Activated CD4-positive, alpha-beta T cell treated with anti-CD3 and anti-CD28 coated beads, Interleukin-2, amount 50 U/mL, for 1 hour (primary cell): ENCODE data around the gene TCL1A.
"Not testable (repeated sequence)": the region's sequence is repeated elsewhere in the genome, so short reads cannot be mapped to it uniquely, and the experiment has no call there.

ENCODE experiments used
- DNase-seq: peaks from one replicate; pipeline ENCODE4 v3.0.0-alpha.2; 2020

The TCL1A gene

DNA sequence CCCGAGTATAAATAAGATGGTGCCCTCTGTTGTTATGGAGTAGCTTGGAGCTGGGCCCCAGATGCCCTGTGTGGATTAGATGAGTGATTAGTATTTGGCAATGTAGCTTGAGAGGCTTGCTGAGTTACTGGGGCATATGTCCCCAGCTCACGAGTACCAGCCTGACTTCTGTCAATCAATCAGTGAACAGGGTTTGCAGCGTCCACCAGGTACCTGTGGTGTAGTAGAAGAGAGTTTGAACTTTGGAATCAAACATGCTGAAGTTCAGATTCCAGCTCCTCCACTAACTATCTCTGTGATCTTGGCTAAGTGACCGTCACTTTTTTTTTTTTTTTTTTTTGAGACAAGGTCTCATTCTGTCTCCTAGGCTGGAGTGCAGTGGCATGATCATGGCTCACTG, 39.3 kb downstream of the TCL1A start:
- DNase-seq, result no peak

DNA sequence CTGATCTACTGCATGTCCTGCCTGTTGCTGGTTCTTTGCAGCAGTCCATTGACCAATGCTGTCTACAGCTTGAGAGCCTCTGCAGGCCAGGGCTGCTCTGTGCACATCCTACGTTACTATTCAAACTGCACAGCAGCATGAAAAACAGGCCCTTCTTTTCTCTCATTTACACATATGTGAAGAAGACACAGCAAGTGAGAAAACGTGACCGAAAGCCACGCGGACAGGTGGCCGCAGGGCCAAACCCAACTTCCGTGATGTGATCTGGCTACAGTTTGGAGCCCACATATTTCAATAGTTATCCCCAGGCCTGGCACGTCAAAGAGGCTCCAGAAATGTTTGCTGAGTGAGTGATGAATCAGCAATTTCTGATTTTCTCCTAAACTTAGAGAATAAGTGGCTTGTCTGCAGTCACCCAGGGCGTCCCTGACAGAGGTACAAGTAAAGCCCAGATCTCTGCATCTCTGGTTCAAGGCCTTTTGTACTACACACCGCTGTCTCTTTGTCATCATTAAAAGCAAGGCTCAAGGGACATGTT, 45.6 kb downstream of the TCL1A start:
- DNase-seq, result no peak

DNA sequence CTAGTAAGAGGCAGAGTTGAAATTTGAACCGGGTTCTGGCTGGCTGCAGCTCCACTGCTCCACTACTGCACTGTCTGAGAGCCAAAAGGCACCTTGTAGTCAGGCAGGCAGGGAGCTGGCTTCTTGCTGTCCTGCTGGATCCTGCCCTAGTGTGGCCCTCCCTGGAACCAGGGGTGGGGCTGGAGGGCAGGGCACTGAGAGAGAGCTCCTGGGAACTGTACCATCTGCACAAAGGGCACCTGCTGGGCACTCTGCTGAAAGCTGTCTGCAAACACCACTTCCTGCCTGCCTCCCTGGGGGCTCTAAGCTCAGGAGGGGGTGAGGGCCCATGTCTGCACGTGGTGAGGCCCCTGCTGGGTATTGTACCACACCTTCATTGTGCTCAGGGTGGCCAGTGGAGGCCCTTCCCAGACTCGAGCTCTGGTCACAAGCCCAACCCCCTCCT, 46.7 kb downstream of the TCL1A start:
- no peak for DNase-seq

DNA sequence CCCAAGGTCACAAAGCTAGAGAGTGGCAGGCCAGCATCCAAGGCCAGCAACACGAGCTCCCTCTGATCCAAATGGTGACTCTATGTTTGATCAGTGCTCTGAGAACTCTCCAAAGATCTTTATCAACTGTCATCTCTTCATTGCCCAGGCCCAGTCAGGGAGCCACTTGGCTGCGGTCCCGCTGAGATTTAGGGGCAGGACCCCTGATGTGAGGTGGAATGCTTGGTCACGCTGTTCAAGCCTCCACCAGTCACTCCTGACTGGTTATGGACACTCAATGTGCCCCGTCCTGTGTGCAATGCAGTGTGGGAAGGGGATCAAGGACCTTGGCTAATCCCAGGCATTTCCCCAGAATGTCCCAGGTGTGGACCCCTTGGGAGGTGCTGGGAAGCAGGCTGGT, 47.5 kb downstream of the TCL1A start:
- no peak for DNase-seq

DNA sequence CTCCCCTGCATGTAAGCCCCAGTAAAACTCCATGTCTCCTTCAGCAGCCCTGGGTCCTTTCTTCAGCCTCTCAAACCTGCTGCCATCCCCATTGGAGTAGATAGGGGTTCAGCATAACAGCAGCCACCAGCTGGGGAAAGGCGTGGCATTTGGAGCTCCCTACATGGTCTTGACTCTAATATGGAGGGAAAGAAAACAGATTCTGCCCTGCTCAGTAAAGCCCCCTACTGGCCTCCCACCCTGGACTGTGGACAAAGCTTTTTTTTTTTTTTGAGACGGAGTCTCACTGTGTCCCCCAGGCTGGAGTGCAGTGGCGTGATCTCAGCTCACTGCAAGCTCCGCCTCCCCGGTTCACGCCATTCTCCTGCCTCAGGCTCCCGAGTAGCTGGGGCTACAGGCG, 48.4 kb downstream of the TCL1A start:
- not testable (repeated sequence) for DNase-seq

DNA sequence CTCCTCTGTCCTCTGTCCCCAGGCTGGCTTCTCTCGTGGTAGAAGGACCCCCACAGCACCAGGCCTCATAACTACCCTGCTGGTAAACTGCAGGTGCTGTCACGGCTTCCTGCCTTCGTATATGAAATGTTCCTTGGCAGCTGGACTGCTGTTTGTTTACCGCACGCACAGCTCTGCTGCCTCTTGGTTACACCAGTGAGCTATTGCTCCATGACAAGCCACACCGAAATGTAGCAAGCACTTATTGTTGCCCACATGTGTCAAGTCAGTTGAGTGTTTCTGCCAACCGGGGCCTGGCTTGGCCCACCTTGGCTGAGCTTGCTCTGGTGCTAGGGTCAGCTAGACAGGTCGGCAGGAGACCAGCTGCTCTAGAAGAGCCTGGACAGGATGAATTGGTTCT, 49.4 kb downstream of the TCL1A start:
- no peak for DNase-seq

DNA sequence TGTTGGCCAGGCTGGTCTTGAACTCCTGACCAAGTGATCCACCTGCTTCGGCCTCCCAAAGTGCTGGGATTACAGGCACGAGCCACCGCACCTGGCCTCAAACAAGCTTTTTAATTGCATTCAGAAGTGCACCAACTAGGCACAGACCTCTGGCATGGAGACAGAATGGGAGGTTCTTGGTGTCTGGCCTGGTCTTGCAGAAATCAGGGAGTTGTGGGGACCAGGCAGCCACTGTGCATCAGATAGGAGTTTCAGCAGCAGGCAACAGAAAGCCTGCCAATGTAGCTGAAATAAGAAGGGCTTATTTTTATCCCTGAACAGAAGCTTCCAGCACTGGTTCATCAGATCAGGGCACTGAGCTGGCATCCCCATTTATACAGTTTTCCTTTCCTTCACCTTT, 49.9 kb downstream of the TCL1A start:
- DNase-seq, result no peak

DNA sequence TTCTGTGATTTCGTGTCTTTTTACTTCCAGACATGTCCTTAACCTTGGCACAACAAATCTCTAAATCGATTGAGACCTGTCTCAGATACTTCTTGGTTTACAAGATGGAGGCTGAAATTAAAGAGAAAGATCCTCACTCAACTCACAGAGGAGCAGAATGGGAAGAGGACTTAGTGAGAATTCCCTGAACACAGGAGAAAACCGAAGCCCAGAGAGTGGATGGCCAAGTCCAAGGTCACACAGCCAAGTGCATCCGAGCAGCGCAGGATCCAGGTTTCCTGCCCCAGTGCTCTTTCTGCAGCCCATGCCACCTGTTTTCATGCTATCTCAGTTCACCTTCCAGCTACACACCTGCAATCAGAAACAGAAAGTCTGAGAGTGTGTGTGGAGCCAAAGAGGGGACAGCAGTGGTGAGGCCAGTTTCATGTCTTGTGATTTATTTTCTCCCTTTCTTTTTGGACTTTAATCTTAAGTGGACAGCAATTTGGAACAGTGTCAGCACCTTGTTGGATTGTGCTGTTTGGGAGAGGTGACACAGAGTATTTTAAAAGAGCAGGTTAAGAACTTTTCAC, 50.6 kb downstream of the TCL1A start:
- no peak for DNase-seq

DNA sequence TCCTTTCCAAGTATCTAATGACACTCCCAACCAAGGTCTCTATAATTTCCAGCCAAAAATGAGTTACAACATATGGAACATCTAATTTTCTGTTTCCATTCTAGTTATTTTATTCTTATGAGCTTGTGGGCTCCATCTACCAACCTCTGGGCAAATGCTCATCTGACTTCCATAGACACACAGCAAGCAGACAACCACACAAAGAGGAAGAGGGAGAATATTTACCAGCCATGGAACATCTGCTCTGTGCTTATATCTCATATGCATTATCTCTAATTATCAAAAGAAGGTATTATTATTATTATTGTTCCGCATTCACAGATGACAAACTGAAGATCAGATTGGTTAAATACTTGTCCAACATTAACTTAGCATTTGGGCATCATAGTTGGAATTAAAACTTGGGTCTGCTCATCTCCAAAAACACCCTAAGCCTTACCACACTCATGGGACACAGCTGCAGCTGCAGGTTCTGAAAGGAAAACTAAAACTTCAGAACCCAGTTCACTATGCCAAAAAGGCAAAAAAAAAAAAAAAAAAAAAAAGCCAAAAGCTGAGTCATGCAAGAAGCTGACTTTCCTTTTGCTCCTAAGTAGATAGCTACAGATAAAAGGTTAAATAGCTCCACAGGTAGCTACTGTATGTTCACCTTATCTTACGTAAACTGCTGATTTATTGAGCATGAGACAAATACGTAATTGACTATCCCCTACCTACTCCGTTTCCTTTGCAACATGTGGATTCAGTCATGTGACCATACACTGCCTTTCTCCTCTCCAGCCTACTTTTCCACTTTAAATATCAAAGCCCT, 51.3 kb downstream of the TCL1A start:
- DNase-seq, result no peak

DNA sequence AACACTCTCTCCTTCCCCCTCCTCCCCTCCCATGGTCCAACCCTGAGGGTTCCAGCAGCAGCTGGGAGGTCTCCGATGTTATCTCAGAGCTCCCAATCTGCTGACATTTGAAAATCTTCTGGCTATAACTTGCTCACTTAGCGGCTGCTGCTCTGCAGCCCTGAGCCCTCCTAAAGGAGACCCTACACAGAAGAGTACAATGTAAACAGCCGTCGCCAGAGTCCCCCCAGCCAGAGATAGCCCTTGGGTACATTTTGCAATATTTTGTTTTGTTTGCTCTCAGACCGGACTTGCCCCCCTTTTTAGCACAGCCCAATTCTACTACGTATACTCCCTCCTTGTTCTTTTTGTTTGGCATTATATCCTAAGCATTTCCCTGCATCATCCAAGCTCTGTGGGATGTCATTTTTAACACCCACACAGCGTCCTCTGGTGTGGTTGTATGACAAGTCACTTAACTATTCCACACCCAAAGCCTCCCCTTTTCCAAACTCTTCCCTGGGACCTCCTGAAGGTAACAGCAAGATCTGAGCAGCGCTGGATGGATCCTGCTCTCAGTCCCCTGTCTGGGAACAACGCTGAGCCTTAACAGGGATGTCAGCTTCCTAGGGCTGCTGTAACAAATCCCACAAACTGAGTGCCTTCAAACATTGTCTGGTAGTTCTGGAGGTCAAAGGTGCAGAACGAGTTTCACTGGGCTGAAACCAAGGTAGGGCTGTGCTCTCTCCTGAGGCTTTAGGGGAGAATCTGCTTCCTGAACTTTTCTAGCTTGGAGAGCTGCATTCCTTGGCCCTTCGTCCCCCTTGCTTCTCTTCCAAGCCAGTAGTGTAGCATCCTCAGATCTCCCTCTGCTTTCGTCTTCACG, 53.0 kb downstream of the TCL1A start:
- no peak for DNase-seq

DNA sequence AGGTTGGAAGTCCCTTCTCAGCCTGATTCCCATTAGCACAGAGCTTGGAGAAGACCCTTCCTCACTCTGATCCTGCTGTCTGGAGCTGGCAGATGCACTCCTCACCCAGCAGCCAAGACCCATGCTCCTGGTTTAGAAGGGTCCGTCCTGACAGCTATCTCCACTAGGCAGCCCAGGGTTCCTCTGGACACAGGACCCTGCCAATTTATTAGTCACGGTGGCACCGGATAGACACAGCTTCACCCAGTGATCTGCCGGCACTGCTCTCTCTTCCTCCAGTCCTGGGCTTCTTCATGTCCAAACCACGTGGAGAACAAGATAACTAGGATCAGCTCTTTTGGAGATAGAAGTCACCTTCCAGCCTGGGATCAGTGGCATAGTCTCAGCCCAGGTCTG, 53.9 kb downstream of the TCL1A start:
- no peak for DNase-seq
